Kidney (tissue), 14 donors: ENCODE measurements around the gene OR2F1. TPM values are rescaled to one million over a fixed set of nuclear protein-coding genes. Genes with fewer than 3 reads are reported as not detected.

Source experiments
- DNase-seq, 5 donors: peaks; one replicate each; pipeline ENCODE4 v3.0.0-alpha.2; 2013 to 2020
- FAIRE-seq: peaks from 2 replicates; lab custom pipeline; 2012; peaks lifted over from hg19 to GRCh38; lab: Jason Lieb, UNC
- H3K27ac ChIP-seq, 2 donors: one replicate each; pipeline ENCODE4 v1.7.0; 2013; ENCODE audit warnings: low read depth in 2 of 2, low read length in 2 of 2, inconsistent platforms in 1 of 2
- H3K27me3 ChIP-seq: one replicate; pipeline ENCODE4 v1.7.1; 2013; ENCODE audit warnings: low read length, inconsistent platforms; ENCODE audit not compliant: control insufficient read depth, insufficient read depth
- H3K36me3 ChIP-seq, 3 donors: one replicate each; pipeline versions ENCODE4 v1.7.0 to v1.7.1; 2013; ENCODE audit warnings: low read length in 3 of 3, control low read depth in 1 of 3, inconsistent platforms in 1 of 3; ENCODE audit not compliant: insufficient read depth in 3 of 3, control insufficient read depth in 2 of 3
- H3K4me1 ChIP-seq, 3 donors: one replicate each; pipeline versions ENCODE4 v1.7.0 to v1.7.1; 2013; ENCODE audit warnings: low read length in 3 of 3, inconsistent platforms in 1 of 3, low read depth in 1 of 3; ENCODE audit not compliant: control insufficient read depth in 2 of 3, insufficient read depth in 2 of 3
- H3K4me3 ChIP-seq, 3 donors: one replicate each; pipeline versions ENCODE4 v1.7.0 to v1.8.1; 2013; ENCODE audit warnings: low read length in 3 of 3, control low read depth in 1 of 3, inconsistent platforms in 1 of 3
- H3K9ac ChIP-seq, 3 donors: one replicate each; pipeline versions ENCODE4 v1.7.0 to v1.7.1; 2013; ENCODE audit warnings: low read length in 3 of 3, control low read depth in 1 of 3, inconsistent platforms in 1 of 3
- H3K9me3 ChIP-seq, 3 donors: one replicate each; pipeline versions ENCODE4 v1.7.0 to v1.7.1; 2013; ENCODE audit warnings: low read length in 3 of 3, control low read depth in 1 of 3, inconsistent platforms in 1 of 3; ENCODE audit not compliant: control insufficient read depth in 2 of 3, insufficient read depth in 1 of 3
- intact Hi-C: fragments of 100-400 bp; cut with DNase I; formaldehyde crosslinking; loops from one replicate; pipeline ENCODE4 v1.11.1; 2022
- polyA plus RNA-seq: library from polyadenylated mRNA; stranded (reverse); fragments of 350-450 nt; fragmentation: Illumina TruSeq; extraction: RNeasy Lipid Tissue Mini Kit (QIAGEN cat#74804); gene quantifications from one replicate; pipeline ENCODE4 v1.2.3, GENCODE V29; 2014; ENCODE audit warnings: low read depth, low replicate concordance; ENCODE audit not compliant: insufficient read depth
- total RNA-seq: library from RNA; stranded (reverse); fragmentation: NEBNext Ultra II Directional; extraction: Animal tissue kit (Norgen Biotek cat#: 25700); gene quantifications from one replicate; pipeline ENCODE4 v1.2.1, GENCODE V29; 2021
- TF ChIP-seq, protein P1 (sequence below): IDR thresholded peaks from 3 replicates; pipeline ENCODE4 v1.5.1; 2012; ENCODE audit warnings: mild to moderate bottlenecking, moderate library complexity, borderline replicate concordance; ENCODE audit not compliant: insufficient read depth; ENCODE audit errors: extremely low read depth
- donor health status: control.
- donor health status: control.
- donor health status: control.
- donor health status: control.
- donor health status: control.
- donor health status: DM: yes; HTN: yes; CAD: no.
- donor health status: Normal renal cell carcinoma (clear cell type).

The OR2F1 gene
- total and polyA plus RNA-seq, 2 donors from 2014 or later = not detected

DNA sequence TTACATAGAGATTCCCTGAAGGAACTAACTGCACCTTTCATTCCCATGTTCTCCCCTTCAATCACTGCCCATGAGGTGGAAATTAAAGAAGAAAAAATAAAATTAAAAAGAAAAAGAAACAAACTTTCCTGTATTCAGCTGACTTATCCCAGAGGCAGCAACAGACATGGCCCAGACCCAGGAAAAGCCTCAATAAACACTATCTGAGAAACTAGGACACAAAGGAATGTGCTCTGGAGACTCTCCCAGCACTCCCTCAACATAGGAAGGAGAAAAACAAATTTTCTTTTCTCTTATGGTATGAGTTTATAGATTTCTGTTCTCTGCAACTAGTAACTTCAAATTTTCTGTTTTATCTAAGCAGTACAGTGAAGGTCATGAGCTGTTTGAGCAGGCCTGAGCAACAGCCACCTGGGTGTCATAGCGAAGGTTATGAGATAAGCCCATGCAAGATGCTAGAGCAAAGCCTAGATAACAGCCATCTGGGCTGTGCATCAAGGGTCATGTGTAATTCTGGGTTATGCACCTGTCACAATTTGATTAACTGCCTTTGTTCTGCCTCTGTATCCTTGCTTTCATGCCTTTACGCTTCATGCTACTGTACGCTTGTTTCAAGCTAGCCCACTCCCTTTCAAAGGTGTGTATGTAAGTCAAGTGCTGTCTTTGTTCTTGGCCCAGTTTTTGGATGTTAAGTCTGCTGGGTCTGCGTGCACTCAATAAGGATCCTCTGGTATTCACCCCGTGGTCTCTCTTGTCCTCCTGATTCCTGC is 34.5 kb downstream of the OR2F1 start:
- intact Hi-C loops = no loop called here
- H3K27ac ChIP-seq = no peak overlapping the region

DNA sequence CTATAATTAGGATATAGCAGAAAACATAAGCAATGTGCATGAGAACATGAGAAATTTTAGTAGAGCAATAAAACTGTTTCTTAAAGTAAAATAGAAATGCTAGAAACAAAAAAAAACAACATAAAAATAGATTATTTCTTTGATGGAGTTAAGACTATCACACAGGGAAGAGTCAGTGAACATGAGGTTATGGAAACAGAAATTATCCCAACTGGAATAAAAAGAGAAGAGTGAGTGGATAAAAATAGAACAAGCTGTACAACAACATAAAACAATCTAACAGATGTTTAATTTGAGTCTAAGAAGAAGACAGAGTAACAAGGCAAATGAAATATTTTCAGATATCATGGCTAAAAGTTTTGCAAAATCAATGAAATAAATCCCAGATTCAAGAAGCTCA is 38.0 kb downstream of the OR2F1 start:
- Histone ChIP-seq H3K9me3 (no peaks in the 10 kb centered on the region), H3K4me1 (no peaks in the 10 kb centered on the region), H3K4me3 (no peak overlapping the region), H3K27ac (no peak overlapping the region), H3K36me3 (no peaks in the 10 kb centered on the region), H3K27me3 (no peaks in the 10 kb centered on the region), H3K9ac (no peak overlapping the region)
- FAIRE-seq (no peak), DNase-seq (no peak)
- intact Hi-C loops = no loop called here
- TF ChIP-seq, protein P1, sequence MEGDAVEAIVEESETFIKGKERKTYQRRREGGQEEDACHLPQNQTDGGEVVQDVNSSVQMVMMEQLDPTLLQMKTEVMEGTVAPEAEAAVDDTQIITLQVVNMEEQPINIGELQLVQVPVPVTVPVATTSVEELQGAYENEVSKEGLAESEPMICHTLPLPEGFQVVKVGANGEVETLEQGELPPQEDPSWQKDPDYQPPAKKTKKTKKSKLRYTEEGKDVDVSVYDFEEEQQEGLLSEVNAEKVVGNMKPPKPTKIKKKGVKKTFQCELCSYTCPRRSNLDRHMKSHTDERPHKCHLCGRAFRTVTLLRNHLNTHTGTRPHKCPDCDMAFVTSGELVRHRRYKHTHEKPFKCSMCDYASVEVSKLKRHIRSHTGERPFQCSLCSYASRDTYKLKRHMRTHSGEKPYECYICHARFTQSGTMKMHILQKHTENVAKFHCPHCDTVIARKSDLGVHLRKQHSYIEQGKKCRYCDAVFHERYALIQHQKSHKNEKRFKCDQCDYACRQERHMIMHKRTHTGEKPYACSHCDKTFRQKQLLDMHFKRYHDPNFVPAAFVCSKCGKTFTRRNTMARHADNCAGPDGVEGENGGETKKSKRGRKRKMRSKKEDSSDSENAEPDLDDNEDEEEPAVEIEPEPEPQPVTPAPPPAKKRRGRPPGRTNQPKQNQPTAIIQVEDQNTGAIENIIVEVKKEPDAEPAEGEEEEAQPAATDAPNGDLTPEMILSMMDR = no peak

More for the DNA sequence above, 34.5 kb downstream of the OR2F1 start:
- Histone ChIP-seq H3K4me1 (no peaks in the 10 kb centered on the region), H3K9me3 (no peaks in the 10 kb centered on the region), H3K4me3 (no peak overlapping the region), H3K36me3 (no peaks in the 10 kb centered on the region), H3K9ac (no peak overlapping the region), H3K27me3 (no peaks in the 10 kb centered on the region)
- FAIRE-seq (no peak), DNase-seq (no peak)
- TF ChIP-seq, protein P1 = no peak

GRCh38 chr7:143993924-143994323 is 39.3 kb downstream of the OR2F1 start:
- Histone ChIP-seq H3K4me1 (no peaks in the 10 kb centered on the region), H3K9me3 (no peaks in the 10 kb centered on the region), H3K9ac (no peak overlapping the region), H3K4me3 (no peak overlapping the region), H3K36me3 (no peaks in the 10 kb centered on the region), H3K27ac (no peak overlapping the region), H3K27me3 (no peaks in the 10 kb centered on the region)
- intact Hi-C loops = no loop called here
- no peak for FAIRE-seq
- TF ChIP-seq, protein P1 = no peak
- no peak for DNase-seq

- no peaks in the 10 kb centered on the region for H3K36me3 ChIP-seq
- no peak for FAIRE-seq
- H3K4me3 ChIP-seq = no peak within 1 kb of the TSS
- no peak for DNase-seq
- H3K27me3 ChIP-seq = no peaks in the 10 kb centered on the region
- H3K4me1 ChIP-seq = no peaks in the 10 kb centered on the region
- intact Hi-C loops = no loop called here
- TF ChIP-seq, protein P1 = no peak
- no peaks in the 10 kb centered on the region for H3K9me3 ChIP-seq
- no peak within 1 kb of the TSS for H3K27ac ChIP-seq
- H3K9ac ChIP-seq = no peak within 1 kb of the TSS
Measured at GRCh38 chr7:144000020-144000419, 45.4 kb downstream of the OR2F1 start, which contains the start of gene OR6B1. Gene OR6B1 (plus strand): TSS chr7:144000320. CDS start chr7:144003997, 3,677 bp downstream.
